Left lobe of liver (tissue), 2 donors: Measurements from ENCODE around the gene PCDHGC3. TPM values are rescaled to one million over a fixed set of nuclear protein-coding genes. Genes with fewer than 3 reads are reported as not detected.
"Not testable (repeated sequence)": the region's sequence is repeated elsewhere in the genome, so short reads cannot be mapped to it uniquely, and the experiment has no call there.

ENCODE experiments used
- ATAC-seq: fragments of 200-7000 bp; cut with Tn5 transposase; one replicate; pipeline ENCODE4 v1.9.1; 2020; ENCODE audit warnings: mild to moderate bottlenecking, moderate library complexity
- DNase-seq: peaks from one replicate; pipeline ENCODE4 v3.0.0-alpha.2; 2020; ENCODE audit warnings: low spot score
- total RNA-seq: library from RNA; stranded (reverse); gene quantifications from one replicate; pipeline ENCODE4 v1.2.1, GENCODE V29; 2021
- donor health status: DM: no; HTN: no; CAD: no; lungs with moderate emphysema.
- donor health status: DM: no; HTN: yes; CAD: no.

The PCDHGC3 gene
- 8.5 TPM for total RNA-seq

DNA sequence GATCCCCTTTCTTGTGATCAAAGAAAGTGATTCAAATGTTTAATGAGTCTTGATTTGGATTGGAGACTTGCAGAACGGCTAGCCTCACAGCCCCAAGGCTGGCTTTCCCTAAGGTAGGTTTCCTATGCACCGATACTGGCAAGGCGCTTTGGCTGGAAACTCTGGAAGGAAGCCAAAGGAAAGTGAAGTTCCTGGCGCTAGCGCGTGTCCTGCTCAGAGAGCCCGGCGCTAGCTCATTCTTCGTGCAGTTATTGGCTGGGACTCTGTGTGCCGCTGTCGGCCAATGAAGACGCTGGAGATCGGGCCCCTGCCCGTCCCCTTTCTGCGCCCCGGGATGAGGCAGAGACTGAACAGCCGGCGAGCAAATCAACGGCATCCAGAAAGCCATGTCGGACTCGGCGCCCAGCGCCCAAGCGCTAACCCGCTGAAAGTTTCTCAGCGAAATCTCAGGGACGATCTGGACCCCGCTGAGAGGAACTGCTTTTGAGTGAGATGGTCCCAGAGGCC is at the start of gene PCDHGC3:
Gene PCDHGC3, plus strand, starts transcription at position 342 of the 507 bp plus-strand sequence. Its CDS starts 151 bp downstream, at position 493.
- ATAC-seq, result peak; percentile 97

DNA sequence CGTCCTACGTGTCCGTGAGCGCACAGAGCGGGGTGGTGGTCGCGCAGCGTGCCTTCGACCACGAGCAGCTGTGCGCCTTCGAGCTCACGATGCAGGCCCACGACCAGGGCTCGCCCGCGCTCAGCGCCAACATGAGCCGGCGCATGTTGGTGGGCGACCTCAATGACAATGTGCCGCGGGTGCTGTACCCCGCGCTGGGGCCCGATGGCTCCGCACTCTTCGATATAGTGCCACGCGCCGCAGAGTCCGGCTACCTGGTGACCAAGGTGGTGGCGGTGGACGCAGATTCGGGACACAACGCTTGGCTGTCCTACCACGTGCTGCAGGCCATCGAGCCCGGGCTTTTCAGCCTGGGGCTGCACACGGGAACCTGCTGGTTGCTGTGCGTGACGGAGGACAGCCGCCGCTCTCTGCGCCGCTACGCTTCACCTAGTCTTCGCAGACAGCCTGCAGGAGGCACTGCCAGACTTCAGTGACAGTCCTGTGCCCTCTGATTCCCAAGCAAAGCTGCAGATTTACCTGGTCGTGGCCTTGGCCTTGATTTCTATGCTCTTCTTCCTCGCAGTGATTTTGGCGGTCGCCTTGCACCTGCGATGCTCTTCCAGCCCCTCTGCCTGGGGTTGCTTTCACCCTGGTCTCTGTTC is 47.9 kb upstream of the PCDHGC3 start:
- ATAC-seq (no peak), DNase-seq (no peak)

More for the DNA sequence above, at the start of gene PCDHGC3:
- DNase-seq, result peak; percentile 89

DNA sequence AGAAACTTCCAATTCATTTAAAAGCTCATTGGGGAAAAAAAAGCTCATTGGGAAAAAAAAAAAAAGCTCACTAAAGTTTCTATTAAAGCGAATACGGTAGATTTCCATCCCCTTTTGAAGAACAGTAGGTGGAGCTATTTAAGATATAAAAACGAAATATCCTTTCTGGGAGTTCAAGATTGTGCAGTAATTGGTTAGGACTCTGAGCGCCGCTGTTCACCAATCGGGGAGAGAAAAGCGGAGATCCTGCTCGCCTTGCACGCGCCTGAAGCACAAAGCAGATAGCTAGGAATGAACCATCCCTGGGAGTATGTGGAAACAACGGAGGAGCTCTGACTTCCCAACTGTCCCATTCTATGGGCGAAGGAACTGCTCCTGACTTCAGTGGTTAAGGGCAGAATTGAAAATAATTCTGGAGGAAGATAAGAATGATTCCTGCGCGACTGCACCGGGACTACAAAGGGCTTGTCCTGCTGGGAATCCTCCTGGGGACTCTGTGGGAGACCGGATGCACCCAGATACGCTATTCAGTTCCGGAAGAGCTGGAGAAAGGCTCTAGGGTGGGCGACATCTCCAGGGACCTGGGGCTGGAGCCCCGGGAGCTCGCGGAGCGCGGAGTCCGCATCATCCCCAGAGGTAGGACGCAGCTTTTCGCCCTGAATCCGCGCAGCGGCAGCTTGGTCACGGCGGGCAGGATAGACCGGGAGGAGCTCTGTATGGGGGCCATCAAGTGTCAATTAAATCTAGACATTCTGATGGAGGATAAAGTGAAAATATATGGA is 45.2 kb upstream of the PCDHGC3 start, which contains the start of gene PCDHGA12:
Gene PCDHGA12, plus strand, starts transcription at position 176 of the 782 bp plus-strand sequence. Its CDS starts 253 bp downstream, at position 429.
- ATAC-seq (peak; percentile 68), DNase-seq (no peak)

DNA sequence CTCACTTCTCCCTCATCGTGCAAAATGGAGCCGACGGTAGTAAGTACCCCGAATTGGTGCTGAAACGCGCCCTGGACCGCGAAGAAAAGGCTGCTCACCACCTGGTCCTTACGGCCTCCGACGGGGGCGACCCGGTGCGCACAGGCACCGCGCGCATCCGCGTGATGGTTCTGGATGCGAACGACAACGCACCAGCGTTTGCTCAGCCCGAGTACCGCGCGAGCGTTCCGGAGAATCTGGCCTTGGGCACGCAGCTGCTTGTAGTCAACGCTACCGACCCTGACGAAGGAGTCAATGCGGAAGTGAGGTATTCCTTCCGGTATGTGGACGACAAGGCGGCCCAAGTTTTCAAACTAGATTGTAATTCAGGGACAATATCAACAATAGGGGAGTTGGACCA is 44.5 kb upstream of the PCDHGC3 start:
- DNase-seq (no peak), ATAC-seq (no peak)

DNA sequence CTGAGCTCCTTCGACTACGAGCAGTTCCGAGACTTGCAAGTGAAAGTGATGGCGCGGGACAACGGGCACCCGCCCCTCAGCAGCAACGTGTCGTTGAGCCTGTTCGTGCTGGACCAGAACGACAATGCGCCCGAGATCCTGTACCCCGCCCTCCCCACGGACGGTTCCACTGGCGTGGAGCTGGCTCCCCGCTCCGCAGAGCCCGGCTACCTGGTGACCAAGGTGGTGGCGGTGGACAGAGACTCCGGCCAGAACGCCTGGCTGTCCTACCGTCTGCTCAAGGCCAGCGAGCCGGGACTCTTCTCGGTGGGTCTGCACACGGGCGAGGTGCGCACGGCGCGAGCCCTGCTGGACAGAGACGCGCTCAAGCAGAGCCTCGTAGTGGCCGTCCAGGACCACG is 43.5 kb upstream of the PCDHGC3 start:
- not testable (repeated sequence) for DNase-seq, ATAC-seq

DNA sequence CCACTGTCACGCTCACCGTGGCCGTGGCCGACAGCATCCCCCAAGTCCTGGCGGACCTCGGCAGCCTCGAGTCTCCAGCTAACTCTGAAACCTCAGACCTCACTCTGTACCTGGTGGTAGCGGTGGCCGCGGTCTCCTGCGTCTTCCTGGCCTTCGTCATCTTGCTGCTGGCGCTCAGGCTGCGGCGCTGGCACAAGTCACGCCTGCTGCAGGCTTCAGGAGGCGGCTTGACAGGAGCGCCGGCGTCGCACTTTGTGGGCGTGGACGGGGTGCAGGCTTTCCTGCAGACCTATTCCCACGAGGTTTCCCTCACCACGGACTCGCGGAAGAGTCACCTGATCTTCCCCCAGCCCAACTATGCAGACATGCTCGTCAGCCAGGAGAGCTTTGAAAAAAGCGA is 43.0 kb upstream of the PCDHGC3 start:
- not testable (repeated sequence) for DNase-seq, ATAC-seq

DNA sequence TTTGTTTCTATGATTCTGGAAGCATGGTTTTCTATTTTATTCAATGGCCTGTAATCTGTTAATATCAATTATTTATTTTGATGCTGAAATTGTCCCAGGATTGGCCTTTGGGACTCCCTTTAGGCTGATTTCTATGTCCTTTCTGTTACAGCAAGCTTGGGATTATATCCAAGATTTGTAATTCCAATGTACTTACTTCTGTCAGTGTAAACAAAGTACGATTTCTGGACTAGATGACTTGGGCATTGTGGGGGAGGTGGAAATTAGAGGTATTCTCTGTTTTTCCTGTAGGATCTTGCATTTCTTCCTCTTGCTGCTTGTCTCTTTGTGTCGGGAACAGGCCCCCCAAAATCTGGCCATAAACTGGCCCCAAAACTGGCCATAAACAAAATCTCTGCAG is 41.8 kb upstream of the PCDHGC3 start:
- no peak for ATAC-seq
- no peak for DNase-seq

DNA sequence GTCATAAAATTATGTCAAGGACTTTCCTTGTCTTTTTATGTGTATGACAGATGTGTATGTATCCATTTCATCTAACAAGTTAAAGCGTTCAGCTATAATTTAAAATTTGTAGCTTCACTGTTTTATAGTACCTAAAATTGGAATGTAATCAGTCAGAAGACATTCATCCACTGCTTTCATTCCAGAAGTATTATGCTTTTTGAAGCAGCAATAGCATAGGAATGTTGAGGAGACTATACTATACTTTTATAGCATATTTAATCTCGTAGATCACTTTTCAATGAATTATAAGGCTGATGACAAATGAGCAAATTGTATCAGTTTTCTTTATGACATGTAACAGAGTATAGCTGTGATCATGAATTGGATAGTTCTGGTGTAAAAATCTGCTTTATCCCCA is 38.5 kb upstream of the PCDHGC3 start:
- DNase-seq, result no peak
- ATAC-seq, result no peak

DNA sequence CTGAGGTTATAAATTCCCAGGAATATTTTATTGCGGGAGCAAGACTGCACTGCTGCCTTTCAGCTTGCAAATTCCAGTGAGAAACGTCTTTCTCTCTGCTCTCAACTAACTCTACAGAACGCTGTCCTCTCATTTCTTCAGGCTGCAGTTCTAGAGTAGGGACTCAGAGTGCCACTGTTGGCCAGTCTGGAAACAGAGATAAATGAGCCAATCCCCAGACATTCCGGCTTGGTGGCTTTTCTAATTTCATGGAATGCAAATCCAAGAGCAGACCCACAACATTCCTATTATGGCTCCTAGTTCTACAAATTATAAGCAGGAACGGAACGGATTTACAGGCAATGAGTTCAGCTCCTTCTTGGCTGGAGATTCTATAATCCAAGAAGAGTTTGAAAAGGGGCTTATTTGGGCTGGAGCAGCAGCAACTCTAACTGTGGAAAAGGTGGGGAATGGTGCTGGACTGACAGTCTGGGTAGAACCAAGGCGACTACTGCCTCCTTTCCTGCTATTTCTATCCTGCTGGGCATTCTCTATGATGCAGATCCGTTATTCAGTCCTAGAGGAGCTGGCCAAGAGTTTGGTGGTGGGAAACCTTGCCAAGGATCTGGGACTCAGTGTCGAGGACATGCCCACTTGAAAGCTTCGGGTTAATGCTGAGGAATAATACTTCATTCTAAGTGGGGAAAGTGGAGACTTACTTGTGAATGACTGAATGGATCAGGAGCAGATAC is 36.2 kb upstream of the PCDHGC3 start:
- no peak for ATAC-seq
- no peak for DNase-seq

DNA sequence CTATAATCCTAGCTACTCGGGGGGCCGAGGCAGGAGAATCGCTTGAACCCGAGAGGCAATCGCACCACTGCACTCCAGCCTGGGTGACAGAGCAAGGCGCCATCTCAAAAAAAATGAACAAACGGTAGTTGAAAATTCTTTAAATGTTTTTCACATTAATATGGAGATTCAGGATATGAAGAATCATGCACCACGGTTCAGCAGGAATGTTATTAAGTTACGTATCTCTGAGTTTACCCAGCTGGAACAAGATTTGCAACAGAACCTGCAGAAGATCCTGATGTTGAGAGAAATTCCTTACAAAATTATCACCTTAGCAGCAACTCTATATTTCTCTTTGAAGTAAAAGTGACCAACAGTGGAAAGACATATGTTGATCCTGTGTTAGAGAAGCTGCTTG is 35.4 kb upstream of the PCDHGC3 start:
- DNase-seq (no peak), ATAC-seq (no peak)

DNA sequence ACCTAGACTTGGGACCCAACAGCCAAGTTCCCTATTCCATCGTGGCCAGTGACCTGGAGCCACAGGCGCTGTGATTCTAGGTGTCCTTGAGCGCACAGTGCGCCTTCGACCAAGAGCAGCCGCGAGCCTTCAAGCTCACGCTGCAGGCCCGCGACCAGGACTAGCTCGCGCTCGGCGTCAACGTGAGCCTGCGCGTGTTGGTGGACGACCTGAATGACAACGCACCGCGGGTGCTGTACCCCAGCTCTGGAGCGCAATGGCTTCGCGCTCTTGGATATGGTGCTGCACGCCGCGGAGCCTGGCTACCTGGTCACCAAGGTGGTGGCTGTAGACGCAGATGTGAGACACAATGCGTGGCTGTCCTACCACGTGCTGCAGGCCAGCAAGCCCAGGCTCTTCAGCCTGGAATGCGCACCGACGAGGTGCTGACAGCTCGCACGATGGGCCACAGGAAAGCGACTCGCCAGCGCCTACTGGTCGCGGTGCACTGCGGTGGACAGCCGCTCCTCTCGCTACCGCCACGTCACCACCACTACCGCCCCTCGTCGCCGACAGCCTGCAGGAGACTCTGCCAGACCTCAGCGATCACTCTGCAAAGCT is 34.1 kb upstream of the PCDHGC3 start:
- no peak for DNase-seq
- ATAC-seq, result no peak

DNA sequence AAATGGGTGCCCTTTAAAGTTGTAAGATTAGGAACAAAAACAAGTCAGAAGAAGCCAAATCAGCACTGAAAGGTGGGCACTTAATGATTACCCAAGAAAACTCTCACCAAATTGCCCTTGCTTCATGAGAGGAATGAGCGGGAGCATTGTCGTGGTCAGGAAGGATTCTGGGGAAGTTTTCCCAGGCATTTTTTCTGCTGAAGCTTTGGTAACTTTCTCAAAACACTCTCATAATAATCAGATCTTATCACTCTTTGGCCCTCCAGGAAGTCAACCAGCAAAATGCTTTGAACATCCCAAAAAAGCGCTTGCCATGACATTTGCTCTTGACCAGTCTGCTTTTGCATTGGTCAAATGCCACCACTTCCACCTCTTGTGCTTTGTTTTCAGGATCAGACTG is 10.4 kb upstream of the PCDHGC3 start:
- DNase-seq, result no peak
- no peak for ATAC-seq

DNA sequence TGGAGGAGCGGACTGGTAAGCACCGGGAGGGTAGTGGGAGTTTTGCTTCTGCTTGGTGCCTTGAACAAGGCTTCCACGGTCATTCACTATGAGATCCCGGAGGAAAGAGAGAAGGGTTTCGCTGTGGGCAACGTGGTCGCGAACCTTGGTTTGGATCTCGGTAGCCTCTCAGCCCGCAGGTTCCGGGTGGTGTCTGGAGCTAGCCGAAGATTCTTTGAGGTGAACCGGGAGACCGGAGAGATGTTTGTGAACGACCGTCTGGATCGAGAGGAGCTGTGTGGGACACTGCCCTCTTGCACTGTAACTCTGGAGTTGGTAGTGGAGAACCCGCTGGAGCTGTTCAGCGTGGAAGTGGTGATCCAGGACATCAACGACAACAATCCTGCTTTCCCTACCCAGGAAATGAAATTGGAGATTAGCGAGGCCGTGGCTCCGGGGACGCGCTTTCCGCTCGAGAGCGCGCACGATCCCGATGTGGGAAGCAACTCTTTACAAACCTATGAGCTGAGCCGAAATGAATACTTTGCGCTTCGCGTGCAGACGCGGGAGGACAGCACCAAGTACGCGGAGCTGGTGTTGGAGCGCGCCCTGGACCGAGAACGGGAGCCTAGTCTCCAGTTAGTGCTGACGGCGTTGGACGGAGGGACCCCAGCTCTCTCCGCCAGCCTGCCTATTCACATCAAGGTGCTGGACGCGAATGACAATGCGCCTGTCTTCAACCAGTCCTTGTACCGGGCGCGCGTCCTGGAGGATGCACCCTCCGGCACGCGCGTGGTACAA is 556 bp downstream of the PCDHGC3 start:
- ATAC-seq, result peak; percentile 72
- DNase-seq, result peak; percentile 55

DNA sequence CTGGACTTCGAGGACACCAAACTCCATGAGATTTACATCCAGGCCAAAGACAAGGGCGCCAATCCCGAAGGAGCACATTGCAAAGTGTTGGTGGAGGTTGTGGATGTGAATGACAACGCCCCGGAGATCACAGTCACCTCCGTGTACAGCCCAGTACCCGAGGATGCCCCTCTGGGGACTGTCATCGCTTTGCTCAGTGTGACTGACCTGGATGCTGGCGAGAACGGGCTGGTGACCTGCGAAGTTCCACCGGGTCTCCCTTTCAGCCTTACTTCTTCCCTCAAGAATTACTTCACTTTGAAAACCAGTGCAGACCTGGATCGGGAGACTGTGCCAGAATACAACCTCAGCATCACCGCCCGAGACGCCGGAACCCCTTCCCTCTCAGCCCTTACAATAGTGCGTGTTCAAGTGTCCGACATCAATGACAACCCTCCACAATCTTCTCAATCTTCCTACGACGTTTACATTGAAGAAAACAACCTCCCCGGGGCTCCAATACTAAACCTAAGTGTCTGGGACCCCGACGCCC is 1.3 kb downstream of the PCDHGC3 start:
- no peak for ATAC-seq

DNA sequence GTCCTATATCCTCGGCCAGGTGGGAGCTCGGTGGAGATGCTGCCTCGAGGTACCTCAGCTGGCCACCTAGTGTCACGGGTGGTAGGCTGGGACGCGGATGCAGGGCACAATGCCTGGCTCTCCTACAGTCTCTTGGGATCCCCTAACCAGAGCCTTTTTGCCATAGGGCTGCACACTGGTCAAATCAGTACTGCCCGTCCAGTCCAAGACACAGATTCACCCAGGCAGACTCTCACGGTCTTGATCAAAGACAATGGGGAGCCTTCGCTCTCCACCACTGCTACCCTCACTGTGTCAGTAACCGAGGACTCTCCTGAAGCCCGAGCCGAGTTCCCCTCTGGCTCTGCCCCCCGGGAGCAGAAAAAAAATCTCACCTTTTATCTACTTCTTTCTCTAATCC is 2.0 kb downstream of the PCDHGC3 start:
- DNase-seq (no peak), ATAC-seq (no peak)

More for the DNA sequence above, 1.3 kb downstream of the PCDHGC3 start:
- DNase-seq, result no peak

DNA sequence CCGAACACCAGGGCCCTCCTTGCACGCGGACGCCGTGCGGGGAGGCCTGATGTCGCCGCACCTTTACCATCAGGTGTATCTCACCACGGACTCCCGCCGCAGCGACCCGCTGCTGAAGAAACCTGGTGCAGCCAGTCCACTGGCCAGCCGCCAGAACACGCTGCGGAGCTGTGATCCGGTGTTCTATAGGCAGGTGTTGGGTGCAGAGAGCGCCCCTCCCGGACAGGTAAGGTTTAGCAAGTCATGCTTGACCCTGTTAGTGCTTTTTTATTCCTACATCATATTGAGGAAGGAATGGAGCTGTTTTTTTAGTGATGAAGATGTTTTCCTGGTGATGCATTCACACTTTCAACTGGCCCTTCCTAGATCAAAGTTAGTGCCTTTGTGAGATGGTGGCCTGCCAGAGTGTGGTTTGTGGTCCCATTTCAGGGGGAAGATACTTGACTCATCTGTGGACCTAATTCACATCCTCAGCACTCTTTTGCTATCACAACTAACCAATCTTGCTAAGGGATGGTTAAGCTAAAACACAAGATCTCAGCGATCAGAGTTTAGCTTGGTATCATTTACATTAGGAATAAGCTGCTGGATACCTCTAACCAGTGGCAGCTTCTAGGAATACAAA is 2.7 kb downstream of the PCDHGC3 start:
- DNase-seq, result no peak
- ATAC-seq, result no peak

DNA sequence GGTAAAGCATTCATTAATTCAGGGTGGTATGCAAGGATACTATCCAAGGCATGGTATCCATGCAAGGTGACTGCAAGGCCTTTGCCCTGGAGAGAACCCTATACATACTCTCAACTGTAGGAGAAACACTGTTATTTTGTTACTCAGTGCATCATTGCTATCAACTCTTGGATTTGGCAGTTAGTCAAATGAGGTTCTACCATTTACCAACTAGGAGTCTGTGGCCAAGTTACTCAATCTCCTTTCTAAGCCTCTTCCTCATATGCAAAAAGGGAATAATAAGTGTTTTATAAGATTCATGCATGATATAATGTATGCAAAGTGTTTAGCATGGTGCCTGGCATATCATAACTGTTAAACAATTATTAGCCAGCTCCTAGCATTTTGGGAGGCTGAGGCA is 4.0 kb downstream of the PCDHGC3 start:
- DNase-seq, result no peak
- ATAC-seq, result no peak

DNA sequence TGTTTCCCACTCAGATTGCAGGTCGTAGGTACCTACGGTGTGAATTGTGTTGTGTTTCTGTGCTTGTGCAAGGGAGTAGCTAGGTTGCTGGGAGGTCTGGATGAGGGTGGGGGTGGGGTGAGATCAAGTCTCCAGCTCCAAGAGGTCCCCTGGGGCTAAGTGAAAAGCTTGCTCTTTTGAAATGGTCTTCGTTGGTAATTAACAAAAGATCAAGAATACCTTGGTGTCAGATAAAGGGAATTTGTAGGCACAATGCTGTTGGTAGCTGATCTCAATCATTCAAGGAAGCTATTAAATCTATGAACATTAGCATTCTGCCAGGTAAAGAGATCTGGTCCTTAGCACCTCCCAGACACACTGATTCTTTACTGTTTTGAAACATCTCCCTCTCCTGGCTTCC is 8.1 kb downstream of the PCDHGC3 start:
- DNase-seq (no peak), ATAC-seq (no peak)

DNA sequence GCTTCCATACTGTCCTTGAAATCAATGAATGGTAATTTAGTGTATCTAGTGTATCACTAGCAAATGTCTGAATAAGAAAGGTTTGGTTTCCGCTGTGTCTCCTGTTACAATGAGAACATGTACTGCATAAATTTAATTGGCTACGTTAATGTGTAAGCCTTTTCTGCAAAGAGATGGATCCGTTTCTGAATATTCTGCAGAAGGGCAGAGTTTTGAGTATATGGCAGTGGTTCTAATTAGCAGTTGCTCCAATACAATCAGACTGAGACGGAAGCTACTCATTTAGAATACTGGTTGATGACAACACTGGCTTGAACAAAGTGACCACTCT is 8.5 kb downstream of the PCDHGC3 start:
- ATAC-seq, result no peak
- no peak for DNase-seq
